H1 (cell line): ENCODE measurements around the gene RHBG. TPM values are rescaled to one million over a fixed set of nuclear protein-coding genes. Genes with fewer than 3 reads are reported as not detected.

Experiments
- CTCF ChIA-PET: fragments of 300-600 bp; sonication (Branson Sonifier 250); formaldehyde crosslinking; loops from one replicate; lab custom pipeline; 2021; ENCODE audit not compliant: partially characterized antibody; lab: Charles Lee
- POLR2A ChIA-PET: fragments of 300-600 bp; sonication (Branson Sonifier 250); formaldehyde crosslinking; loops from one replicate; lab custom pipeline; 2021; ENCODE audit warnings: inconsistent platforms; ENCODE audit not compliant: partially characterized antibody; lab: Charles Lee
- DNase-seq, 2 experiments: peaks; one replicate each; pipeline versions ENCODE4 v3.0.0 to v3.0.0-alpha.2; 2010 to 2022; ENCODE audit warnings: low spot score in 2 of 2, low read depth in 1 of 2, mixed read lengths in 1 of 2
- FAIRE-seq: peaks from 2 replicates; lab custom pipeline; 2011; peaks lifted over from hg19 to GRCh38; lab: Jason Lieb, UNC
- H2AFZ ChIP-seq: 2 replicates; pipeline ENCODE4 v1.8.1; 2012; ENCODE audit warnings: low read length, inconsistent platforms
- H2AK5ac ChIP-seq: 2 replicates; pipeline ENCODE4 v1.6.1; 2013; ENCODE audit warnings: low read depth, low read length
- H2BK120ac ChIP-seq: replicated peaks from 2 replicates; pipeline ENCODE3; 2013; ENCODE audit warnings: low read depth, low read length, inconsistent platforms
- H2BK12ac ChIP-seq: 2 replicates; pipeline ENCODE4 v1.6.1; 2013; ENCODE audit warnings: low read depth, low read length
- H2BK15ac ChIP-seq: 2 replicates; pipeline ENCODE4 v1.6.1; 2013; ENCODE audit warnings: low read length
- H2BK20ac ChIP-seq: 2 replicates; pipeline ENCODE4 v1.6.1; 2013; ENCODE audit warnings: low read length
- H2BK5ac ChIP-seq: 2 replicates; pipeline ENCODE4 v1.6.1; 2013; ENCODE audit warnings: low read depth, low read length
- H3K14ac ChIP-seq: 2 replicates; pipeline ENCODE4 v1.6.1; 2013; ENCODE audit warnings: inconsistent platforms; ENCODE audit not compliant: insufficient read length
- H3K18ac ChIP-seq: 2 replicates; pipeline ENCODE4 v1.6.1; 2013; ENCODE audit warnings: low read length; ENCODE audit errors: extremely low read depth
- H3K23ac ChIP-seq: 2 replicates; pipeline ENCODE4 v1.6.1; 2013; ENCODE audit warnings: inconsistent platforms; ENCODE audit not compliant: insufficient read length
- H3K23me2 ChIP-seq: 2 replicates; pipeline ENCODE4 v1.6.1; 2013; ENCODE audit warnings: low read depth, low read length
- H3K27ac ChIP-seq: 2 replicates; pipeline ENCODE4 v1.6.1; 2011; ENCODE audit warnings: low read depth, low read length, inconsistent platforms
- H3K27me3 ChIP-seq, 4 experiments: replicated peaks in 1 of 4; 1 replicate in 1 of 4; 2 replicates in 3 of 4; pipeline versions ENCODE4 v1.6.1 to v1.8.1; 2011 to 2013; ENCODE audit warnings: low read length in 3 of 4, mild to moderate bottlenecking in 3 of 4, inconsistent platforms in 2 of 4, mixed read lengths in 2 of 4, moderate library complexity in 1 of 4; ENCODE audit not compliant: control insufficient read depth in 3 of 4, insufficient read depth in 3 of 4; ENCODE audit errors: extremely low read depth in 1 of 4
- H3K36me3 ChIP-seq, 4 experiments: 2 replicates each; pipeline versions ENCODE4 v1.6.1 to v1.8.1; 2011 to 2013; ENCODE audit warnings: mild to moderate bottlenecking in 4 of 4, low read length in 3 of 4, moderate library complexity in 2 of 4, control low read depth in 1 of 4, inconsistent platforms in 1 of 4; ENCODE audit not compliant: insufficient read depth in 4 of 4, control insufficient read depth in 2 of 4
- H3K4ac ChIP-seq: replicated peaks from 2 replicates; pipeline ENCODE3; 2013; ENCODE audit warnings: low read length, low read depth, mixed read lengths, inconsistent platforms; ENCODE audit not compliant: insufficient read length
- H3K4me1 ChIP-seq, 4 experiments: replicated peaks in 1 of 4; 1 replicate in 1 of 4; 2 replicates in 3 of 4; pipeline versions ENCODE4 v1.6.1 to v1.8.1; 2011 to 2013; ENCODE audit warnings: low read length in 3 of 4, inconsistent platforms in 2 of 4, mixed read lengths in 1 of 4; ENCODE audit not compliant: insufficient read depth in 4 of 4, control insufficient read depth in 3 of 4
- H3K4me2 ChIP-seq, 2 experiments: 2 replicates each; pipeline versions ENCODE4 v1.6.1 to v1.8.1; 2011 to 2013; ENCODE audit warnings: low read depth in 2 of 2, low read length in 2 of 2, control low read depth in 1 of 2, inconsistent platforms in 1 of 2, mild to moderate bottlenecking in 1 of 2; ENCODE audit not compliant: insufficient read depth in 1 of 2
- H3K4me3 ChIP-seq, 4 experiments: fragments of 200-600, 300-600 bp in 1 of 4; sonication (generic), shearing (Covaris generic), sonication (Bioruptor Twin) in 1 of 4; 2 replicates each; pipeline versions ENCODE4 v1.5.1 to v1.8.1; 2011 to 2016; ENCODE audit warnings: low read length in 4 of 4, low read depth in 3 of 4, control low read depth in 2 of 4, inconsistent platforms in 2 of 4, mild to moderate bottlenecking in 2 of 4, mixed read lengths in 1 of 4, moderate library complexity in 1 of 4; ENCODE audit not compliant: insufficient read depth in 2 of 4; ENCODE audit errors: extremely low read depth in 1 of 4
- H3K56ac ChIP-seq: replicated peaks from 2 replicates; pipeline ENCODE3; 2013; ENCODE audit warnings: low read depth, mild to moderate bottlenecking, mixed read lengths, low read length, inconsistent platforms; ENCODE audit not compliant: insufficient read length
- H3K79me1 ChIP-seq: 2 replicates; pipeline ENCODE4 v1.6.1; 2013; ENCODE audit warnings: low read depth, low read length, control low read depth
- H3K79me2 ChIP-seq, 2 experiments: 2 replicates each; pipeline versions ENCODE4 v1.6.1 to v1.8.1; 2012 to 2013; ENCODE audit warnings: low read length in 2 of 2, mild to moderate bottlenecking in 2 of 2, inconsistent platforms in 1 of 2; ENCODE audit not compliant: insufficient read depth in 2 of 2, control insufficient read depth in 1 of 2
- H3K9ac ChIP-seq, 4 experiments: replicated peaks in 1 of 4; 1 replicate in 1 of 4; 2 replicates in 3 of 4; pipeline versions ENCODE4 v1.6.1 to v1.8.1; 2011 to 2013; ENCODE audit warnings: low read depth in 3 of 4, low read length in 3 of 4, control low read depth in 2 of 4, mild to moderate bottlenecking in 2 of 4, moderate library complexity in 2 of 4, inconsistent platforms in 1 of 4; ENCODE audit errors: extremely low read depth in 1 of 4
- H3K9me3 ChIP-seq, 2 experiments: 2 replicates each; pipeline versions ENCODE4 v1.6.1 to v1.8.1; 2012 to 2013; ENCODE audit warnings: mild to moderate bottlenecking in 2 of 2, moderate library complexity in 2 of 2, control low read depth in 1 of 2, inconsistent platforms in 1 of 2, low read depth in 1 of 2, low read length in 1 of 2, mixed read lengths in 1 of 2; ENCODE audit not compliant: insufficient read depth in 2 of 2
- H4K20me1 ChIP-seq, 2 experiments: replicated peaks in 1 of 2; 2 replicates each; pipeline versions ENCODE3 to v1.8.1; 2011 to 2013; ENCODE audit warnings: inconsistent platforms in 2 of 2, low read length in 2 of 2, mild to moderate bottlenecking in 1 of 2; ENCODE audit not compliant: insufficient read depth in 2 of 2, control insufficient read depth in 1 of 2
- H4K5ac ChIP-seq: 2 replicates; pipeline ENCODE4 v1.6.1; 2013; ENCODE audit warnings: low read length, low read depth, mixed read lengths, inconsistent platforms; ENCODE audit not compliant: insufficient read length
- H4K8ac ChIP-seq: 2 replicates; pipeline ENCODE4 v1.8.0; 2013; ENCODE audit warnings: mild to moderate bottlenecking, moderate library complexity, low read length, inconsistent platforms; ENCODE audit not compliant: insufficient read depth; ENCODE audit errors: extremely low read depth
- H4K91ac ChIP-seq: replicated peaks from 2 replicates; pipeline ENCODE3; 2013; ENCODE audit warnings: low read length, mixed read lengths, inconsistent platforms; ENCODE audit not compliant: insufficient read length
- CTBP2 ChIP-seq: IDR thresholded peaks from 2 replicates; pipeline ENCODE4 v1.7.0; 2011; ENCODE audit warnings: borderline replicate concordance, mild to moderate bottlenecking, moderate library complexity, mixed read lengths, low read length; ENCODE audit not compliant: insufficient read depth, insufficient read length
- EGR1 ChIP-seq: IDR thresholded peaks from 2 replicates; pipeline ENCODE4 v1.6.1; 2011; ENCODE audit warnings: low read depth, low read length, borderline replicate concordance
- GABPA ChIP-seq: IDR thresholded peaks from 2 replicates; pipeline ENCODE4 v1.6.1; 2011; ENCODE audit warnings: mild to moderate bottlenecking, low read length, moderate library complexity, borderline replicate concordance; ENCODE audit not compliant: insufficient read depth
- JUND ChIP-seq: IDR thresholded peaks from 2 replicates; pipeline ENCODE4 v1.6.1; 2011; ENCODE audit warnings: mild to moderate bottlenecking, improper control_type of control experiment, low read length
- KDM4A ChIP-seq: IDR thresholded peaks from one replicate; pipeline ENCODE4 v1.7.1; 2012; ENCODE audit warnings: low read depth, mild to moderate bottlenecking, moderate library complexity, low read length, inconsistent platforms; ENCODE audit not compliant: severe bottlenecking
- MAFK ChIP-seq: IDR thresholded peaks from 2 replicates; pipeline ENCODE4 v1.6.1; 2012; ENCODE audit warnings: low read depth, mild to moderate bottlenecking, improper control_type of control experiment, low read length
- MAX ChIP-seq: IDR thresholded peaks from 2 replicates; pipeline ENCODE4 v1.6.1; 2012; ENCODE audit warnings: inconsistent platforms
- RFX5 ChIP-seq: IDR thresholded peaks from 2 replicates; pipeline ENCODE4 v1.6.1; 2011; ENCODE audit warnings: low read depth, low read length, improper control_type of control experiment, borderline replicate concordance
- SAP30 ChIP-seq: fragments of 300-600 bp; sonication (generic); IDR thresholded peaks from 2 replicates; pipeline ENCODE4 v1.7.1; 2012; ENCODE audit warnings: low read length, moderate library complexity, mild to moderate bottlenecking, inconsistent platforms; ENCODE audit not compliant: insufficient read depth, insufficient replicate concordance
- WGBS, 2 experiments: shearing (Covaris generic) in 1 of 2; methylation state at CpG; one replicate each; pipeline versions ENCODE4 v1.1.6 to v1.1.7; 2013 to 2015; ENCODE audit warnings: low lambda C conversion rate in 2 of 2, mixed read lengths in 2 of 2, inconsistent platforms in 1 of 2, low coverage in 1 of 2, missing lambda C conversion rate in 1 of 2; ENCODE audit not compliant: insufficient replicate concordance in 2 of 2, insufficient coverage in 1 of 2, insufficient read length in 1 of 2; ENCODE audit errors: extremely low coverage in 1 of 2, missing lambda C conversion rate in 1 of 2; 5-methylcytosine and 5-hydroxymethylcytosine counted together
- polyA plus RNA-seq, 7 experiments: library from polyadenylated mRNA; depleted of rRNA in 3 of 7; stranded (reverse) in 5 of 7; unstranded in 2 of 7; fragments of >200 nt in 5 of 7; fragments of 200-250 nt in 2 of 7; gene quantifications; 1 replicate in 5 of 7; 2 replicates in 1 of 7; 4 replicates in 1 of 7; pipeline versions ENCODE4 v1.2.1 to v1.2.3, GENCODE V29; 2011 to 2013; ENCODE audit warnings: missing spikeins in 2 of 7, mixed read lengths in 2 of 7
- total RNA-seq: library from RNA; stranded (reverse); fragmentation: NEBNext Ultra II Directional; extraction: Animal tissue kit (Norgen Biotek cat#: 25700); gene quantifications from 2 replicates; pipeline ENCODE4 v1.2.1, GENCODE V29; 2021

Gene RHBG
- total and polyA plus RNA-seq, 2 of the 8 experiments (the other 6 are each of a cell fraction or from before 2014, with no cell fraction given), result 2.6 to 2.7 TPM

DNA sequence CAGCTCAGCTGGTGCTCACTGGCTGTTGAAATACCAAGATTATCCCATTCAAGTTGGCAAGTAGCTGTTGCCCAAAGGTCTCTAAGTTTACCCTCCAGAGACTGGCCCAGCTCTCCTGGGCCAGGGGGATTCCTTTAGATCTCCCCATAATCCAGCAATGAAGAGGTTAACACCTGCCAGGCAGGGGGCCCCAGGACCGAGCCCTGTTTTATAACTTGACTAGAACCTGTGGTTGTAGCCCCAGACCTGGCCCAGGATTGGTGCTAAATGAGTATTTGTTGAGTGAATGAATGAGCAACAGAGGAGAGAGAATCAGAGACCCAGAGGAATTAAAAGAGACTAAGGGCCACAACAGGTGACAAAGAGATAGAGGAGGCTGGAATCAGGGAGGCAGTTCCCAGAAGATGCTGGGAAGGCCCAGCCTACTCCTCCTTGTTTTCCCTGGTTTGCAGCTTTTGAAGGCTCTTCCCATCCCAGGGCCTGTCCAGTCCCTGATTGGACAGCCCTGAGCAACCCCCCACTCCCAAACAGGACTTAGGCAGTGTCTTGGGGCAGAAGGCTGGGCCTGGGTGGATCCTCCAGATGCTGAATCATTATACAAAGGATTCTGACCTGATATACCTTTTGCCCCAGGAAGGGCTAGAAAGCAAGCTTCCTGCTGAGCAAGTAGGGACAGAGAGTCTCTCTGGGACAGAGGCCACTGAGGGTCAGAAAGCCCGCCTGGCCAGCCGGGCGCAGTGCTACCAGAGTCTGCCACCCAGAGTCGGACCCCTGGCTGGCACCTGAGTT, 2.4 kb upstream of the RHBG start:
- Histone ChIP-seq H3K4me1 (peaks cover 0 to 7% (median 4%) of the 10 kb centered on the region in 4 experiments; a peak in 5 of 7 replicates), H3K4me3 (no peak overlapping the region), H4K5ac (no peak overlapping the region), H3K4me2 (no peak overlapping the region), H2BK15ac (no peak overlapping the region), H3K36me3 (no peaks in the 10 kb centered on the region), H3K14ac (no peak overlapping the region), H3K18ac (no peak overlapping the region), H4K8ac (no peak overlapping the region), H3K56ac (no peak overlapping the region), H3K23ac (no peak overlapping the region), H3K27ac (no peak overlapping the region), H2AFZ (no peak overlapping the region), H2BK120ac (no peak overlapping the region), H2BK20ac (no peak overlapping the region), H3K4ac (no peak overlapping the region), H3K9ac (no peak overlapping the region), H3K9me3 (no peaks in the 10 kb centered on the region), H3K79me2 (no peaks in the 10 kb centered on the region), H2AK5ac (no peak overlapping the region), H3K79me1 (no peaks in the 10 kb centered on the region), H2BK5ac (no peak overlapping the region), H4K20me1 (no peaks in the 10 kb centered on the region), H3K23me2 (peaks cover 9% of the 10 kb centered on the region; the same call in 1 of the 2 replicates), H4K91ac (no peak overlapping the region), H2BK12ac (no peak overlapping the region), H3K27me3 (peaks cover 0 to 14% (median 11%) of the 10 kb centered on the region in 4 experiments; a peak in 6 of 7 replicates)
- ChIA-PET POLR2A (interaction anchor here (1.2 kb wide), 1 partner anchor 10 kb away, joined by 3 read pairs; no protein-coding TSS in a partner anchor), CTCF (interaction anchor here (0.5 to 2.3 kb wide), 8 partner anchors 8 to 79 kb away, joined by 3 to 16 read pairs (median 4); no protein-coding TSS in a partner anchor)
- WGBS, 2 experiments, result 78% methylated on average over 5 of the region's 5 CpGs; no CpG with 5 or more reads in 1 of the 2 experiments
- no peak for TF ChIP-seq CTBP2
- no peak for TF ChIP-seq SAP30
- no peak for TF ChIP-seq GABPA
- TF ChIP-seq MAX, result no peak
- no peak for TF ChIP-seq EGR1
- TF ChIP-seq KDM4A, result no peak
- no peak for TF ChIP-seq JUND
- no peak for TF ChIP-seq MAFK
- no peak for TF ChIP-seq RFX5
- DNase-seq (no peak), FAIRE-seq (no peak)
